ENCODE results near the gene PAX2.

PAX2 gene

DNA sequence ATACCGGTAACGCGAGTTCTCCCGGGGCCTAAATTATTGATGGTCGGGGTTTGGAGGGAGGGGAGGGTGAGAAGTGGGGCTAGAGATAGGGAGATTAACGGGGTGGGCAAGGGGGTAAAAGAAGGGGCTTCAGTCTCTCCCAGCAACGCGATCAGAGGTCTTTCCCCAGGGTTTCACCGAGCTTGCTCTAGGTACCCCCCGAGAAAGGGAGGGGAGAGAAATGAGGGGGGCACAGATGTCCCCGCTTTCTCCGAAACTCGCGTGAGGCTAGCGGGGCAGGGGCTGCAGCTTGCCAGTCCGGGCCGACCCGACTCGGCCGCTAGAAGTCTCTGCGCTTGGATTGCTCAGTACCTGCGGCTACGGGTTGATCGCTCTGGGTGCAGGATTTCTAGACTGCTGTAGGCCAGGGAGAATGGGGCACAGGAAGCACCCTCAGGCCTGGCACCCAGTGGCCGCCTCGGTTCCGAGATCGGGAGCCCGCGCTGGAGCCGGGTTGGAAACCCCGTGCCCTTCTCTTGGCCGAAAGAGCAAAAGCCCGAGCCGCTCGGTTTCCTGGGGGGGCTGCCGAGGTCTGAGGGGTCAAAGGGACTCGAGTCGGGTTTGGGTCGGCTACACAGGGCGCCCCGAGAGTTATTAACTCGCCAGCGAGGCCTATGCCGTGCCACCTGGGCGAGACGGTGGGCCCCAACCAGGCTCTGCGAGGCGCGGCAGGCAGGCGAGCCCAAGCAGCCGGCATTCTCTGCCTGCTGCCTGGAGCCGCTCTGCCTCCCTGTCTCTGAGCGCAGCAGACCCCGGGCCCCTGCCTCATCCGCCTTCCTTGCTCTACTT lies 3.1 kb downstream of the PAX2 start:
- no peak overlapping the region for H4K8ac ChIP-seq (ENCODE audit: low read depth, low read length)
- H3K27me3 ChIP-seq (ENCODE audit: insufficient read depth, low read length, poor library complexity) = peaks cover 76% of the 10 kb centered on the region
- H2BK120ac ChIP-seq (ENCODE audit: low read depth, low read length) = no peak overlapping the region
- no peak overlapping the region for H2BK15ac ChIP-seq (replicated peaks; ENCODE audit: low read depth)
- H3K56ac ChIP-seq (ENCODE audit: low read length) = peak overlapping the region; percentile 1
- DNase-seq = no peak
- no peaks in the 10 kb centered on the region for H3K79me2 ChIP-seq (ENCODE audit: control insufficient read depth, insufficient read depth, low read length)
- no peak overlapping the region for H3K4me2 ChIP-seq (ENCODE audit: low read length)
- no peak overlapping the region for H3K23ac ChIP-seq (ENCODE audit: low read length)
- no peak overlapping the region for H3K27ac ChIP-seq (ENCODE audit: low read depth, low read length)
- H3K4ac ChIP-seq (ENCODE audit: low read depth, low read length) = no peak overlapping the region
- no peak overlapping the region for H3K4me3 ChIP-seq (ENCODE audit: low read length)
- no peaks in the 10 kb centered on the region for H3K79me1 ChIP-seq (ENCODE audit: low read length)
- no CpG with 5 or more reads among the region's 56 CpGs for WGBS (ENCODE audit: extremely low coverage, insufficient coverage, low lambda C conversion rate)
- peak overlapping the region; percentile 4 for H3K18ac ChIP-seq (ENCODE audit: low read length)
- no peak overlapping the region for H2BK5ac ChIP-seq (ENCODE audit: low read length)
- no peak overlapping the region for H3K9ac ChIP-seq (ENCODE audit: low read length)
- H3K4me1 ChIP-seq (ENCODE audit: control insufficient read depth, low read depth, low read length) = peaks cover 5% of the 10 kb centered on the region
- H3K36me3 ChIP-seq (ENCODE audit: control insufficient read depth, insufficient read depth, low read length) = no peaks in the 10 kb centered on the region
- no peak overlapping the region for H4K5ac ChIP-seq (ENCODE audit: low read length)
- no peak overlapping the region for H2AK5ac ChIP-seq (ENCODE audit: low read length)

DNA sequence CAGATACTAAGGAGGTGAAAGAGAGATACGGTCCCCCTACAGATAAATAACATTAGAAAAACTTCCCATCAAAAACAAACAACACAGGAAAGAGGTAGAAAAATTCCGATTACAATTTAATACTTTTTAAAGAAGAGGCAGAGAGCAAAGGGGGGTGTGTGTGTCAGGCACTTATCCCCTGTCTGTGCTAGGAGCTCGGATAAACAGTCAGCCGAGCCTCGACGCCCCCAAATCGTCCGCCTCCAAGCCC lies 3.6 kb downstream of the PAX2 start:
- DNase-seq = no peak
- Histone ChIP-seq H3K23ac (ENCODE audit: low read length) (no peak overlapping the region), H3K79me1 (ENCODE audit: low read length) (no peaks in the 10 kb centered on the region), H3K4me3 (ENCODE audit: low read length) (no peak overlapping the region), H3K4ac (ENCODE audit: low read depth, low read length) (no peak overlapping the region), H3K18ac (ENCODE audit: low read length) (no peak overlapping the region), H3K4me2 (ENCODE audit: low read length) (no peak overlapping the region), H4K8ac (ENCODE audit: low read depth, low read length) (no peak overlapping the region), H3K27me3 (ENCODE audit: insufficient read depth, low read length, poor library complexity) (peaks cover 78% of the 10 kb centered on the region), H4K5ac (ENCODE audit: low read length) (no peak overlapping the region), H3K79me2 (ENCODE audit: control insufficient read depth, insufficient read depth, low read length) (no peaks in the 10 kb centered on the region), H2AK5ac (ENCODE audit: low read length) (no peak overlapping the region), H3K9ac (ENCODE audit: low read length) (no peak overlapping the region), H3K56ac (ENCODE audit: low read length) (no peak overlapping the region), H2BK5ac (ENCODE audit: low read length) (no peak overlapping the region), H3K4me1 (ENCODE audit: control insufficient read depth, low read depth, low read length) (peaks cover 5% of the 10 kb centered on the region), H3K36me3 (ENCODE audit: control insufficient read depth, insufficient read depth, low read length) (no peaks in the 10 kb centered on the region), H2BK120ac (ENCODE audit: low read depth, low read length) (no peak overlapping the region), H2BK15ac (replicated peaks; ENCODE audit: low read depth) (no peak overlapping the region), H3K27ac (ENCODE audit: low read depth, low read length) (no peak overlapping the region)
- no CpG with 5 or more reads among the region's 8 CpGs for WGBS (ENCODE audit: extremely low coverage, insufficient coverage, low lambda C conversion rate)

GRCh38 chr10:100749309-100750217 lies 4.2 kb downstream of the PAX2 start:
- H3K27me3 ChIP-seq (ENCODE audit: insufficient read depth, low read length, poor library complexity) = peaks cover 80% of the 10 kb centered on the region
- H3K36me3 ChIP-seq (ENCODE audit: control insufficient read depth, insufficient read depth, low read length) = no peaks in the 10 kb centered on the region
- no peak overlapping the region for H3K9ac ChIP-seq (ENCODE audit: low read length)
- no peak overlapping the region for H3K18ac ChIP-seq (ENCODE audit: low read length)
- H3K56ac ChIP-seq (ENCODE audit: low read length) = peak overlapping the region; percentile 60
- H3K4ac ChIP-seq (ENCODE audit: low read depth, low read length) = no peak overlapping the region
- peak overlapping the region; percentile 80 for H3K23ac ChIP-seq (ENCODE audit: low read length)
- H4K5ac ChIP-seq (ENCODE audit: low read length) = no peak overlapping the region
- H4K8ac ChIP-seq (ENCODE audit: low read depth, low read length) = no peak overlapping the region
- no peak overlapping the region for H3K4me2 ChIP-seq (ENCODE audit: low read length)
- no peak overlapping the region for H2BK15ac ChIP-seq (replicated peaks; ENCODE audit: low read depth)
- H3K4me1 ChIP-seq (ENCODE audit: control insufficient read depth, low read depth, low read length) = peaks cover 4% of the 10 kb centered on the region
- WGBS (ENCODE audit: extremely low coverage, insufficient coverage, low lambda C conversion rate) = no CpG with 5 or more reads among the region's 50 CpGs
- no peak overlapping the region for H3K4me3 ChIP-seq (ENCODE audit: low read length)
- no peak overlapping the region for H2BK120ac ChIP-seq (ENCODE audit: low read depth, low read length)
- no peak overlapping the region for H2AK5ac ChIP-seq (ENCODE audit: low read length)
- no peak overlapping the region for H3K27ac ChIP-seq (ENCODE audit: low read depth, low read length)
- no peak for DNase-seq
- H2BK5ac ChIP-seq (ENCODE audit: low read length) = no peak overlapping the region
- H3K79me2 ChIP-seq (ENCODE audit: control insufficient read depth, insufficient read depth, low read length) = no peaks in the 10 kb centered on the region
- H3K79me1 ChIP-seq (ENCODE audit: low read length) = no peaks in the 10 kb centered on the region

DNA sequence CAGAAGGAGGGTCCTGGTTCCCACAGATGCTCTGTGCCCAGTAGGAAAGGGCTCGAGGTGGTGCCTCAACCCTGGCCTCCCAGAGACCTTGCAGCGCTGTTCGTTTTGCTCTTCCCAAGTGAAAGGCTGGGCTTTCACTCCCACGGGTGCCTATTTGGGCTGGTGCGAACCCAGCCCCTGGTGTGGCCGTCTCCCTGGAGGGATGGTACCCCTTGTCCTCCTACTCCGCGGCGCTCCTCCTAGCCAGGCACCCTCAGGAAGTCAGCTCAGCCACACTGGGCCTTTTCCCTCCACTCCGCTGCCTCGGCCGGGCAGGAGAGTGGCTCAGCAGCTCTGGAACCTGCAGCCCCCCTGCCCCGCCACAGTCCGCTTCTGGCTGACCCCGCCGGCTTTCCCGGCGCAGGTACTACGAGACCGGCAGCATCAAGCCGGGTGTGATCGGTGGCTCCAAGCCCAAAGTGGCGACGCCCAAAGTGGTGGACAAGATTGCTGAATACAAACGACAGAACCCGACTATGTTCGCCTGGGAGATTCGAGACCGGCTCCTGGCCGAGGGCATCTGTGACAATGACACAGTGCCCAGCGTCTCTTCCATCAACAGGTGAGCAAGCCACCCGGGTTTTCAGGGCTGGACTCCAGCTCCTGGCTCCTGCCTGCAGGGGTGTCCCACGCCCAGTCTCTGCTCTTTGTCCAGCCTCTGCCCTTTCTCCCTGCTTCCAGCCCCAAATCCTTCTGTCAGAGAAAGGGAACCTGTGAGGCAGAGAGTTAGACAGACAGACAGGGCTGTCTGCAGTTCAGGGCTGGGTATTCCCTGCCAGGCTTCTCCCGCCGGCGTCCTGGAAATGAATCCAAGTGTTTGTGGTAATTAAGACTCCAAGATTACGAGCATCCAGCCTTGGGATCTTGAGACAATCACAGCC lies 5.2 kb downstream of the PAX2 start:
- WGBS (ENCODE audit: extremely low coverage, insufficient coverage, low lambda C conversion rate) = no CpG with 5 or more reads among the region's 37 CpGs
- Histone ChIP-seq H3K79me1 (ENCODE audit: low read length) (no peaks in the 10 kb centered on the region), H4K5ac (ENCODE audit: low read length) (no peak overlapping the region), H2BK120ac (ENCODE audit: low read depth, low read length) (no peak overlapping the region), H4K8ac (ENCODE audit: low read depth, low read length) (no peak overlapping the region), H3K23ac (ENCODE audit: low read length) (peak overlapping the region; percentile 61), H2BK15ac (replicated peaks; ENCODE audit: low read depth) (no peak overlapping the region), H3K18ac (ENCODE audit: low read length) (no peak overlapping the region), H3K27ac (ENCODE audit: low read depth, low read length) (no peak overlapping the region), H2AK5ac (ENCODE audit: low read length) (no peak overlapping the region), H3K36me3 (ENCODE audit: control insufficient read depth, insufficient read depth, low read length) (no peaks in the 10 kb centered on the region), H3K79me2 (ENCODE audit: control insufficient read depth, insufficient read depth, low read length) (no peaks in the 10 kb centered on the region), H3K4me2 (ENCODE audit: low read length) (no peak overlapping the region), H3K27me3 (ENCODE audit: insufficient read depth, low read length, poor library complexity) (peaks cover 84% of the 10 kb centered on the region), H3K4ac (ENCODE audit: low read depth, low read length) (no peak overlapping the region), H3K4me3 (ENCODE audit: low read length) (no peak overlapping the region), H2BK5ac (ENCODE audit: low read length) (no peak overlapping the region), H3K56ac (ENCODE audit: low read length) (peak overlapping the region; percentile 22), H3K4me1 (ENCODE audit: control insufficient read depth, low read depth, low read length) (peaks cover 2% of the 10 kb centered on the region), H3K9ac (ENCODE audit: low read length) (no peak overlapping the region)
- DNase-seq = no peak

- peaks cover 2% of the 10 kb centered on the region for H3K4me1 ChIP-seq (ENCODE audit: control insufficient read depth, low read depth, low read length)
- H3K56ac ChIP-seq (ENCODE audit: low read length) = no peak overlapping the region
- no peak overlapping the region for H2BK120ac ChIP-seq (ENCODE audit: low read depth, low read length)
- no peak overlapping the region for H3K4me2 ChIP-seq (ENCODE audit: low read length)
- no peak overlapping the region for H2BK15ac ChIP-seq (replicated peaks; ENCODE audit: low read depth)
- WGBS (ENCODE audit: extremely low coverage, insufficient coverage, low lambda C conversion rate) = no CpG with 5 or more reads among the region's 7 CpGs
- no peaks in the 10 kb centered on the region for H3K79me2 ChIP-seq (ENCODE audit: control insufficient read depth, insufficient read depth, low read length)
- H2AK5ac ChIP-seq (ENCODE audit: low read length) = no peak overlapping the region
- no peak overlapping the region for H3K27ac ChIP-seq (ENCODE audit: low read depth, low read length)
- no peak overlapping the region for H3K23ac ChIP-seq (ENCODE audit: low read length)
- H3K4ac ChIP-seq (ENCODE audit: low read depth, low read length) = no peak overlapping the region
- no peak overlapping the region for H3K18ac ChIP-seq (ENCODE audit: low read length)
- no peak overlapping the region for H3K9ac ChIP-seq (ENCODE audit: low read length)
- H3K4me3 ChIP-seq (ENCODE audit: low read length) = no peak overlapping the region
- H4K8ac ChIP-seq (ENCODE audit: low read depth, low read length) = no peak overlapping the region
- no peak overlapping the region for H2BK5ac ChIP-seq (ENCODE audit: low read length)
- peaks cover 90% of the 10 kb centered on the region for H3K27me3 ChIP-seq (ENCODE audit: insufficient read depth, low read length, poor library complexity)
- H4K5ac ChIP-seq (ENCODE audit: low read length) = no peak overlapping the region
- H3K79me1 ChIP-seq (ENCODE audit: low read length) = no peaks in the 10 kb centered on the region
- H3K36me3 ChIP-seq (ENCODE audit: control insufficient read depth, insufficient read depth, low read length) = no peaks in the 10 kb centered on the region
- DNase-seq = no peak
These were observed 6.0 kb downstream of the PAX2 start for GRCh38 chr10:100751211-100751933.

Measured in mesendoderm (in vitro differentiated cells).